Posterior vena cava (tissue), 2 donors: ENCODE data around the gene P2RX2. TPM values are rescaled to one million over a fixed set of nuclear protein-coding genes. Genes with fewer than 3 reads are reported as not detected.

Source experiments
- DNase-seq: peaks from one replicate; pipeline ENCODE4 v3.0.0-alpha.2; 2020; ENCODE audit warnings: low spot score
- intact Hi-C, 2 donors: fragments of 100-400 bp; cut with DNase I; formaldehyde crosslinking; loops; one replicate each; pipeline versions ENCODE4 v1.14.1 to v1.14.2; 2022 to 2023
- long read RNA-seq, 2 donors: library from polyadenylated mRNA; unstranded; transcript quantifications; one replicate each; pipeline ENCODE4 v2.0.0, GENCODE V29; 2020 to 2021
- total RNA-seq, 2 donors: library from RNA; stranded (reverse); fragmentation: NEBNext Ultra II Directional; extraction: Animal tissue kit (Norgen Biotek cat#: 25700); gene quantifications; one replicate each; pipeline ENCODE4 v1.2.1, GENCODE V29; 2021
- donor health status: DM: yes; HTN: yes; CAD: no.
- donor health status: DM: yes; HTN: yes; CAD: no.

The P2RX2 gene
- total RNA-seq: not detected
- long read RNA-seq, donor 1: 0 reads
- long read RNA-seq, donor 2: 0 reads

DNA sequence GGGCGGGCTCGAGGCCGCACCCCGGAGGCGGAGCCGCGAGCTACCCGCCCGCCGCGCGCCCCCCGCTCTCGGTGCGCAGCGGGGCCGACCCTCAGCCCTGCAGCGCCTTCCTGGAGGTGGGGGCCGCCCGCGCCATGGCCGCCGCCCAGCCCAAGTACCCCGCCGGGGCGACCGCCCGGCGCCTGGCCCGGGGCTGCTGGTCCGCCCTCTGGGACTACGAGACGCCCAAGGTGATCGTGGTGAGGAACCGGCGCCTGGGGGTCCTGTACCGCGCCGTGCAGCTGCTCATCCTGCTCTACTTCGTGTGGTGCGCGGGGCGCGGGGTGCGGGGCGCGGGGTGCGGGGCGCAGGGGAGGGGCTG, at the start of gene P2RX2:
Gene P2RX2 (plus strand): TSS at position 94 of the 361 bp plus-strand sequence. CDS start 41 bp downstream, at position 135.
- DNase-seq: peak; percentile 80
- intact Hi-C loops: loop anchor here (5.0 to 10.0 kb wide), 2 partner anchors 201 to 464 kb away; no protein-coding TSS in a partner anchor

DNA sequence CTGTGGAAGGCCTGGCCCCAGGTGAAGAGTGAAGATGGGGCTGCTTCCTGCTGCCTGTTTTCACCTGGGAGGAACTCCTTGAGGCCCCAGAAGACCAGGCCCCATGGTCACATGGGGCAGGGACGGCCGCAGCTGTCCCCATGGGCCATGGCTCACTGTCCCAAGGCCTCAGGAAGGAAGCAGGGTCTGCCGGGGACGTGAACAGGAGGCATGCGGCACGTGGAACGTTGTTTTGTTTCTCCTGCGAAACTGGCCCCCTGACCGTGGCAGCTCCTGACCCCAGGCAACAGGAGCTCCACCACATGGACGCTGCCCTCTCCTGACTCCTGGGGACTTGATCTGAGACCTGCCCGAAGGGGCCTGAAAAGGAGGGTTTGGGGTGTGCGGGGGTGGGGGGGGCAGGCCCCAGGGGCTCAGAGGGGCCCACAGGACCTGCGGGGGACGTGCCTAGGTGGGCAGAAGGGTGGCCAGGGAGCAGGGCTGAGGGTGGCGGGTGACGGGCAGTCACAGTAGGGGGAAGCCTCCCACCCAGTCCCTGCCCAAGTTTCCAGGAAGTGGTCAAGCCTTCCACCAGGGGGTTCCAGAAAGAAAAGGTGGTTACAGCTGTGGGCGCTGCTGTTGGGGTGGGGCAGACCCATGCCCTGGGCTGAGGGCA, 49.6 kb upstream of the P2RX2 start:
- DNase-seq: no peak
- intact Hi-C loops: no loop called here

DNA sequence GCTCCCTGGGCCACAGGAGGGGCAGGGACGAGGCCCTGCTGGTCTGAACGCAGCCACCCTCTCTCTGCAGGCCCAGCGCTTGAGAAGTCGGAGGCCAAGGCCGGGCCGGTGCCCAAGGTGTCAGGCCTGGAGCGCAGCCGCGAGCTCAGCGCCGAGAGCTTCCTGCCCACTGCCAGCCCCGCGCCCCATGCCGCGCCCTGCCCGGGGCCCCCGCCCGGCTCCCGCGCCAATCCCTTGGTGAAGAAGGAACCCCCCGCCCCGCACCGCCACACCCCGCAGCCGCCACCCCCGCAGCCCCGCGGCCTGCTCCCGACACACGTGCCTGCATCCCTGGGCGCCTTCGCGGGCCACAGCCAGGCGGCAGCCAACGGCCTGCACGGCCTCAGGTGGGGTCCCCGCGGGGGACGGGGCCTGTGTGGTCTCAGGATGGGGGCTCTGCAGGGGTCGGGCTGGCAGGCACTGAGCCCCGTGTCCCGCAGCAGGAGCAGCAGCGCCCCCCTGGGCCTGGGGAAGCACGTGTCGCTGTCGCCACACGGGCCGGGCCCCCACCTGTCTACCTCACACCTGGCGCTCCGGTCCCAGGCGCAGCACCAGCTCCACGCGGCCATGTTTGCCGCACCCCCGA, 48.6 kb upstream of the P2RX2 start:
- intact Hi-C loops: no loop called here
- DNase-seq: no peak

GRCh38 chr12:132570635-132571034, 47.9 kb upstream of the P2RX2 start:
- intact Hi-C loops: no loop called here
- no peak for DNase-seq

- intact Hi-C loops: no loop called here
- no peak for DNase-seq
Observed at GRCh38 chr12:132571051-132571450, 47.5 kb upstream of the P2RX2 start.

- no peak for DNase-seq
- intact Hi-C loops: no loop called here
Observed at GRCh38 chr12:132571598-132571997, 47.0 kb upstream of the P2RX2 start.

DNA sequence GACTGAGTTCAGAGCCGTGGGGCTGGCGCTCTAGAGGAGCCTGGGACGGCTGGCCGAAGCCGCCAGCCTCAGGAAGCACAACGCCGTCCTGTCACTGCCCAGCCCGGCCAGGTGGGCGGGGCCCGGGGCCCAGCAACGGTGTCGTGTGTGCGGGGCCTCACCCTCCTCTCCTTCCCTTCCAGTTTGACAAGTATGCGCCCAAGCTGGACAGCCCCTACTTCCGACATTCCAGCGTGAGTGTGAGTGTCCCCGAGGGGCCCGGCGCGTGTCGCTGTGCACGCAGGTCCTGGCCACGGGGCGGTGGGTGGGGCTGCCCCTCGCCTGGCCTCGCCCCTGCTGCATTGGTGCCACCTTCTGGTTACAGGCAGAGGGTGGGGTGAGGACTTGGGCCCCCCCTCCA, 46.5 kb upstream of the P2RX2 start:
- DNase-seq: no peak
- intact Hi-C loops: no loop called here

DNA sequence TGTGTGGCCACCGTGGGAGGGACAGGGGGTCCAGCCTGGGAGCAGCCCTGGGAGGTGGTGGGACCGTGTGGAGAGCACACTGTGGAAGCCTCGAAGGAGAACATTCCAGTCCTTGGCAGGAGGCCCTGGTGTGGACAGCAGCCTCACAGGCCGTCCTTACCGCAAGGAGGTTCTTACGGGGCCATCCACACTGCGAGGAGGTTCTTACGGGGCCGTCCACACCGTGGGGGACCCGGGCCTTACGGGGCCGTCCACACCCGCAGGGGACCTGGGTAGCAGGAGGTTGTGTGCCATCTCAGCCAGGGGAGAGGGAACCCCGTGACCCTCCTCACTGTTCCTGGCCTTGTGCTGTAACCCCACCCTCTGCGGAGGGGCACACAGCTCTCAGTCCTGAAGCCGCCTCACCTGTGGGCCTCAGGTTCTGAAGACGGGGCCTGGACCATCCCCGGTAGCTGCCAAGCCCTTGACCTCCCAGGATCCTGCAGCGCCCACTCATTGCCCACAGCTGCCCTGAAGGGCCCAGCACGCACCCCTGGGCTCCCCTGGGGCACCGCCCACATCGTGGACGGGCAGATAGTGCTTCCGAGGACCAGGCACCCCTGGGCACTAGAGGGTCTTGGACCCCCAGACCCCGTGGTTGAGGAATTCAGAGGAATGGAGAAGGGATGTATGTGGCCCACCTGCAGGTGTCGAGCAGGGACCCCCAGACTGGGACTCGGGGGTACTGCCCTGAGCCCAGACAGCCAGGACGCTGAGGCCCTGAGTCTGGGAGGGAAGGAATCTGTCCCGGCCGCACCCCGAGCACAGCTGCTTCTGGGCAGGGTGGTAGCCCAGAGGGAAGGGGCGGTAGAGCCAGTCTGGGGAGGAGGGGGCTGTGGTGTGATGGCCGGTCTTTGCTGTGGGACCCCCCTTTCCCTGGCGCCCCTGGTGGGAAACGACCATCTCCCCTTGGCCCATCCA, 45.5 kb upstream of the P2RX2 start:
- DNase-seq: no peak
- intact Hi-C loops: no loop called here

DNA sequence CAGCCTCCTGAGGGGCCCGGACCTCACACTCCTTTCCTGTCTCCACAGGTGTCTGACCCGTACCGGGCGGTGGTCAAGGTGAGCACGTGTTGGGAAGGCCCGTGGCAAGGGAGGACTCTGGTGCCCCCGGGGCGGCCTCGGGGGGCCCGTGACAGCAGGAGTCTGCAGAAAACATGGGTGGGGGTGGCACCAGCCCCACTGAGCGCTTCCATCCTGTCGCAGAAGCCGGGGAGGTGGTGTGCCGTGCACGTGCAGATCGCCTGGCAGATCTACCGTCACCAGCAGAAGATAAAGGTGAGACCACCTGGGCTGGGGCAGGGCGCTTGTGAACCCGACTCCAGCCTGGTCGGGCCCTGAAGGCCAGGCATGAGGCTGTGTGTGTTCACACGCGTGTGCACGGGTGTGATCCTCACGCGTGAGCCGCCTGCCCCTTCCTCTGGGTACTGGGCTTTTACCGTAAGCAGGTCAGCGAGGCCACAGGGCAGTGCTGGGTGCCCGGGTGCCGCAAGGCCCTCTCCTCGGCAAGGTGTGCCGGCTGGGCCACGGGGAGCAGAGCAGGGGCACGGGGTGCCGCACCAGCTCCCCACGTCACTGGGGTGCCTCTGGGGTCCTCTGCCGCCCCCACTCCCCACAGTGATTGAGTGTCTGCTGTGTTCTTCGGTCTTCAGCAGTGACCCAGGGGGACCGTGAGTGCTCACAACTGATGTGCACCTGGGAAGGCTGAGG, 44.1 kb upstream of the P2RX2 start:
- no peak for DNase-seq
- intact Hi-C loops: no loop called here

DNA sequence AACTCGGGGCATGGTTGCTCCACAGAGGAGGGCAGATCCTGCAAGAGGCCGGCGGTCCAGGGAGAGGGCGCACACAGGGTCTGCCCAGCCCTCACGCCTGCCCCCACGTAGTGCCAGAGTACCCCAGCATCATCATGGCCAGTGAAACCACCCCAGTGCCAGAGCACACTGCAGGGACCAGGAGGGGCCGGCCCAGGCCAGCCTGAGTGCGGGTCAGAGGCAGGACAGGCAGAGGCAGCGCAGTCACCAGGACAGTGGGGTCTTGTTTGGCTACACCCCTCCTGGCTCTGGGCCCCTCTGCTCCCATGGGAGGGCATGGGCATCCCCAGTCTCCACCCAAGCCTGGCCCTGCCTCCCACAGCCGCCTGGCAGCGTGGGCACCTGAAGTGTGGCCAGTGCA, 42.9 kb upstream of the P2RX2 start:
- no peak for DNase-seq
- intact Hi-C loops: no loop called here

DNA sequence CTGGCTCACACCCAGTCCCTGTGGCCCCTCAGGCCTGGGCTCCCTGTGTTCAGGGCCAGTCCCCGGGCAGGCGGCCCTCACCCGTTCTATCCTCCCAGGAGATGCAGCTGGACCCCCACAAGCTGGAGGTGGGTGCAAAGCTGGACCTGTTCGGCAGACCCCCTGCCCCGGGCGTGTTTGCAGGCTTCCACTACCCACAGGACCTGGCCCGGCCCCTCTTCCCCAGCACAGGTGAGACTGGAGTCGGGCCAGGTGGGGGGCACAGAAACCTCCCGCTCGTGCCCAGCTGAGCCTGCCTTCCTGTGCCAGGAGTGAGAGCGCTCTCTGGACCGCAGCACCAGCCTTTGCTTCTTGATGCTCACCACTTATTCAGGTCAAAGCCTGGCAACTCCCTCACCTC, 41.9 kb upstream of the P2RX2 start:
- no peak for DNase-seq
- intact Hi-C loops: no loop called here

GRCh38 chr12:132577191-132577920, 41.2 kb upstream of the P2RX2 start:
- no peak for DNase-seq
- intact Hi-C loops: no loop called here

DNA sequence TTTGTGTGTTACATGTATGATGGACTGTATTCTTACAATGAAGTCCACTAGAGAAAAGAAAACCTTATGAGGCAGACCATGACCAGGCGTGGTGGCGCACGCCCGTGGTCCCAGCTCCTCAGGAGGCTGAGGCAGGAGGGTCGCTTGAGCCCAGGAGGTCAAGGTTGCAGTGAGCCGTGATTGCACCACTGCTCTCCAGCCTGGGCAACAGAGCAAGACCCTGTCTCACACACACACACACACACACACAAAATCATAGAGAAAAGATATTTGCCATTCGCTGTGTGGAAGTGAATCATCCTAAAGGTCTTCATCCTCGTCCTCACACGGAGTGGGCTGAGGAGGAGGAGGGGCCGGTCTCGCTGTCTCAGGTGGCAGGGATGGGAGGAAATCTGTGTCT, 40.5 kb upstream of the P2RX2 start:
- DNase-seq: no peak
- intact Hi-C loops: no loop called here

DNA sequence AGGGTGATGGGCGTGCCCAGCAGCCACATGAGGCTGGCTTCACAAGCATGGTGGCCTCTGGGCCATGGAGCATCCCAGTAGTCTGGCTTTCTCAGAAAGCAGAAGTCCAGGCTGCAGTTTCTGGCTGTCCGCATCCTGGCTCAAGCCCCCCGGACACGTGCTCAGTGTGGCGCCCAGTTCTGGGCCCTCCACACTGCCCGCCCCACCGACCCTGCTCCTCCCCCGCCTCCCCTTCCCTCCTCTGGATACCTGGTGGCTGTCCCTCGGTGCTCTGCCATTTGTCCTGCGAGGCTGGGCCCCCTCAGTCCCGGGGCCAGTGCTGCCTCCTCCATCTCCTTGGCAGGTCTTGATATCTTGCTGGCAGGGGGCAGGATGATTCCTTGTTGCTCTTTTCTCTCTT, 39.8 kb upstream of the P2RX2 start:
- intact Hi-C loops: no loop called here
- no peak for DNase-seq

DNA sequence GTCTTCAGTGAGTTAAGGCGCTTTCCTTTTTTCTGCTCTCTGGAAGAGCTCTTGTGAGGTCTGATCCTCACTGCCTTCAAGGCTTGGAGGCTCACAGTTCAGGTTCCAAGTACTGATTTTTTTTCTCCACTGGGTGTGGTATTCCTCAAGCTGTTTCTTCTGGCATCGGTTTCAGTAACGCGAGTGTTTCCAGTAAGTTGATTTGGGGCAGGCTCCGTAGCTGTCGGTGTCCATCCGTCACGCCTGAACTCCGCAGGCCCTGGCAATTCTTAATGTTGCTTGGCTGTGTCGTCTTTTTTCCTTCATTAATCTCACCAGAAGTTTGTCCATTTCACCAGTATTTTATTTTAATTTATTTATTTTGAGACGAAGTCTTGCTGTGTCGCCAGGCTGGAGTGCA, 38.8 kb upstream of the P2RX2 start:
- intact Hi-C loops: no loop called here
- no peak for DNase-seq

DNA sequence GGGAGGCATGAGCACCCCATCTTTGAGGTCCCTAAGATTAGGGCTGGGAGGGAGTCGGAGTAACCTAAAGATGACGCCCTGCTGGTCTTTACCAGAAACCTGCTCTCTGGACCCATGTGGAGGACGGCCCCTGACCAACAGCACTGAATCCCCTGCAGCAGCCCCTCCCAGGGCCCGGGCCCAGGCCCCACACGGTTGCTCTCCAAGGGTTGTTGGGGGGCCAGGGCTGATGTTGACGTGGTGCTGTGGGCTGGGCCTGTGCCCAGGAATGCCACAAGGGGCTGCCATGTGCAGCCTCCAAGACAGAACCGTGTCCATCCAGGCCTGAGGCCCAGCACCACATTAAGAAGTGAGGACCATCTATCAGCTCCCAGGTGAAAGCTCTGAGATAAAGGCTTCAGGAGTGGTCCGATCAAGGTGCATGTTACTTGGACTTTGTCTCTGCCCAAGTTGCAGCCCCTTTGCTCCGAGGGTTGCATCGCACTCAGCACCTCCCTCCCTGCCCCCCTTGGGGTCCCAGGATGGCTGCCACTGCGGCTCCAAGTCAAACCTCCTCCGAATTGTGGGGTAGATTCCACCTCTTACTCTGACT, 37.8 kb upstream of the P2RX2 start:
- no peak for DNase-seq
- intact Hi-C loops: no loop called here

DNA sequence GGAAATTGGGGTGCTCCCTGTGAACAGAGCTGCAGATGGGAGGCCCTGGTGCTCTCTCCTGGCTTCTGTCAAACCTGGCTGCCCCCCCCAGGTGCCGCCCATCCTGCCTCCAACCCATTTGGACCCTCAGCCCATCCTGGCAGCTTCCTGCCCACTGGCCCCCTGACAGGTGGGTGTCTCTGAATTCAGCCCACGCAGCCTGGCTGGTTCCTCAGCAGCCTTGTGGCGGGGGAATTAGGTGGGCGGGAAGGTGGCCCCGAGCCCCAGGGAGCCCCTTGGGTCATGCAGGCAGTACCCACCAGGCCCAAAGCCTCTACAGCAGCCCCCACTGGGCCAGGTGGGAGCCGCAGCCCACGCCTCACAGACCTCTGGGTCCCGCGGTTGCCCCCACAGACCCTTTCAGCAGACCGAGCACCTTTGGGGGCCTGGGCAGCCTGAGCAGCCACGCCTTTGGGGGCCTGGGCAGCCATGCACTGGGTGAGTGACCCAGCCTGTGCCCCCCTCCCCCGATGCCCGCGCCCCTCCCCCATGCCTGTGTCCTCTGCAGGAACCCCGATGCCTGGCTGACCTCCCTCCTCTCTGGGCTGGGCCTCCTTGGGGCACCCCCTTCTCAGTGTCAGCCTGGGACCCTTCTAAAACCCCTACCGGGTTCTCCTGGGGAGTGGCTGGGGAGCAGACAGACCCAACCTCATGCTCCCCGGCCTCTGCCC, 37.1 kb upstream of the P2RX2 start:
- DNase-seq: no peak
- intact Hi-C loops: no loop called here

DNA sequence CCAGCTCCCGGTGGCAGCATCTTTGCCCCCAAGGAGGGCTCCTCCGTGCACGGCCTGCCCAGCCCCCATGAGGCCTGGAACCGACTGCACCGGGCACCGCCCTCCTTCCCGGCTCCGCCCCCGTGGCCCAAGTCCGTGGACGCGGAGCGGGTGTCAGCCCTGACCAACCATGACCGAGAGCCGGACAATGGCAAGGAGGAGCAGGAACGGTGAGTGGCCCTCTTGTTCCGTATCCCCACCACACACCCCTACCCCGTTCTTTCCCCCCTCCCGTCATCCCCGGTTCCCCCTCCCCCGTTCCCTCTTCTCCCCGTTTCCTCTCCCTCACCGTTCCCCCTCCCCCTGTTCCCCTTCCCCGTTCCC, 36.5 kb upstream of the P2RX2 start:
- intact Hi-C loops: no loop called here
- peak; percentile 89 for DNase-seq
